MCF 10A (cell line): Measurements from ENCODE around the gene CFAP90. TPM values are rescaled to one million over a fixed set of nuclear protein-coding genes. Genes with fewer than 3 reads are reported as not detected.

Source experiments
- BruUV-seq: library from RNA; stranded (reverse); fragments of 400-500 nt; replicated peaks from 2 replicates; lab custom pipeline; 2021; lab: Mats Ljungman, UMichigan
- CTCF ChIA-PET: fragments of 300-600 bp; sonication (Branson Sonifier 250); formaldehyde crosslinking; extraction: SDS; loops from one replicate; lab custom pipeline; 2021; ENCODE audit warnings: antibody characterized with exemption, inconsistent platforms; lab: Yijun Ruan, JAX
- POLR2A ChIA-PET: fragments of 300-600, 350-650 bp; sonication (Branson Sonifier 250); formaldehyde crosslinking; extraction: SDS; loops from one replicate; lab custom pipeline; 2020; ENCODE audit warnings: antibody characterized with exemption, inconsistent platforms; lab: Yijun Ruan, JAX
- DNase-seq: peaks from one replicate; pipeline ENCODE4 v3.0.0-alpha.2; 2018; ENCODE audit not compliant: unreplicated experiment
- H3K27ac Mint-ChIP-seq: one replicate; pipeline ENCODE4 v1.8.0; 2022; ENCODE audit warnings: mild to moderate bottlenecking, low read depth, mixed read lengths; ENCODE audit not compliant: unreplicated experiment
- H3K27me3 Mint-ChIP-seq: one replicate; pipeline ENCODE4 v1.8.0; 2022; ENCODE audit warnings: mixed read lengths; ENCODE audit not compliant: insufficient read depth, unreplicated experiment
- H3K36me3 Mint-ChIP-seq: one replicate; pipeline ENCODE4 v1.8.0; 2022; ENCODE audit warnings: mild to moderate bottlenecking, moderate library complexity, mixed read lengths; ENCODE audit not compliant: insufficient read depth, unreplicated experiment
- H3K4me1 Mint-ChIP-seq: one replicate; pipeline ENCODE4 v1.8.0; 2022; ENCODE audit warnings: mixed read lengths; ENCODE audit not compliant: insufficient read depth, unreplicated experiment
- H3K4me3 Mint-ChIP-seq: one replicate; pipeline ENCODE4 v1.8.0; 2022; ENCODE audit warnings: mild to moderate bottlenecking, moderate library complexity, mixed read lengths; ENCODE audit not compliant: unreplicated experiment
- H3K9me3 Mint-ChIP-seq: one replicate; pipeline ENCODE4 v1.8.0; 2022; ENCODE audit warnings: mixed read lengths; ENCODE audit not compliant: unreplicated experiment
- CTCF ChIP-seq: fragments of 200-600 bp; IDR thresholded peaks from one replicate; pipeline ENCODE4 v1.8.0; 2022; ENCODE audit warnings: antibody characterized with exemption, mild to moderate bottlenecking; ENCODE audit not compliant: unreplicated experiment
- intact Hi-C: fragments of 100-400 bp; cut with micrococcal nuclease; formaldehyde crosslinking; loops from 2 replicates; pipeline ENCODE4 v1.14.1; 2022
- total RNA-seq: library from RNA; stranded (reverse); gene quantifications from 2 replicates; pipeline ENCODE4 v1.2.3, GENCODE V29; 2022

Gene CFAP90
- total RNA-seq, 1 experiment from 2014 or later = not detected

- H3K27me3 Mint-ChIP-seq = no peaks in the 10 kb centered on the region
- no peak for TF ChIP-seq CTCF
- BruUV-seq = no TSS peak
- H3K4me3 Mint-ChIP-seq = peak within 1 kb of the TSS; percentile 84
- POLR2A ChIA-PET = interaction anchor here (0.7 to 5.0 kb wide), 13 partner anchors 9 to 1486 kb away, joined by 3 to 30 read pairs (median 4); partner anchors contain the start of genes NSUN2 and SRD5A1
- DNase-seq = peak; percentile 92
- CTCF ChIA-PET = interaction anchor here (0.6 to 3.3 kb wide), 4 partner anchors 10 to 1015 kb away, joined by 3 to 20 read pairs (median 6); no protein-coding TSS in a partner anchor
- H3K4me1 Mint-ChIP-seq = peaks cover 23% of the 10 kb centered on the region
- H3K27ac Mint-ChIP-seq = peak within 1 kb of the TSS; percentile 83
- H3K9me3 Mint-ChIP-seq = no peaks in the 10 kb centered on the region
- peaks cover 24% of the 10 kb centered on the region for H3K36me3 Mint-ChIP-seq
- intact Hi-C loops = no loop called here
Measured at GRCh38 chr5:7868773-7869473, 18.0 kb upstream of the CFAP90 start, which contains the start of the genes FASTKD3 and MTRR. Gene FASTKD3, minus strand, starts transcription at chr5:7869031. Its CDS starts 948 bp downstream, at chr5:7868083. Gene MTRR, plus strand, starts transcription at chr5:7869148. Its CDS starts 1,647 bp downstream, at chr5:7870795.

- DNase-seq = no peak
- ChIA-PET POLR2A (interaction anchor here (0.6 to 5.0 kb wide), 15 partner anchors 9 to 1235 kb away, joined by 3 to 30 read pairs (median 4); partner anchors contain the start of genes NSUN2 and SRD5A1), CTCF (interaction anchor here (2.3 to 3.3 kb wide), 2 partner anchors 13 to 18 kb away, joined by 9 to 20 read pairs; no protein-coding TSS in a partner anchor)
- peak overlapping the region; percentile 84 for H3K4me3 Mint-ChIP-seq
- H3K4me1 Mint-ChIP-seq = peaks cover 23% of the 10 kb centered on the region
- no TSS peak for BruUV-seq
- H3K27me3 Mint-ChIP-seq = no peaks in the 10 kb centered on the region
- H3K9me3 Mint-ChIP-seq = no peaks in the 10 kb centered on the region
- TF ChIP-seq CTCF = no peak
- H3K27ac Mint-ChIP-seq = peak overlapping the region; percentile 83
- peaks cover 25% of the 10 kb centered on the region for H3K36me3 Mint-ChIP-seq
- intact Hi-C loops = no loop called here
Measured at GRCh38 chr5:7868427-7868772, 17.5 kb upstream of the CFAP90 start.

- CTCF ChIA-PET = interaction anchor here (2.7 to 3.3 kb wide), 2 partner anchors 10 to 19 kb away, joined by 9 to 20 read pairs; no protein-coding TSS in a partner anchor
- intact Hi-C loops = no loop called here
- no peaks in the 10 kb centered on the region for H3K9me3 Mint-ChIP-seq
- no peak for DNase-seq
- no peak for TF ChIP-seq CTCF
- peak overlapping the region; percentile 84 for H3K4me3 Mint-ChIP-seq
- H3K27ac Mint-ChIP-seq = no peak overlapping the region
- peaks cover 16% of the 10 kb centered on the region for H3K4me1 Mint-ChIP-seq
- no TSS peak for BruUV-seq
- POLR2A ChIA-PET = interaction anchor here (2.0 to 5.0 kb wide), 2 partner anchors 9 to 20 kb away, joined by 4 to 30 read pairs; no protein-coding TSS in a partner anchor
- H3K36me3 Mint-ChIP-seq = peaks cover 32% of the 10 kb centered on the region
- no peaks in the 10 kb centered on the region for H3K27me3 Mint-ChIP-seq
Measured at GRCh38 chr5:7867260-7867659, 16.3 kb upstream of the CFAP90 start.

- no peak for DNase-seq
- Mint-ChIP-seq H3K9me3 (no peaks in the 10 kb centered on the region), H3K36me3 (peaks cover 42% of the 10 kb centered on the region), H3K27me3 (no peaks in the 10 kb centered on the region), H3K4me3 (no peak overlapping the region), H3K4me1 (peaks cover 15% of the 10 kb centered on the region), H3K27ac (no peak overlapping the region)
- CTCF ChIA-PET = interaction anchor here (2.7 kb wide), 1 partner anchor 9 kb away, joined by 9 read pairs; no protein-coding TSS in a partner anchor
- POLR2A ChIA-PET = interaction anchor here (2.0 kb wide), 1 partner anchor 8 kb away, joined by 4 read pairs; no protein-coding TSS in a partner anchor
- TF ChIP-seq CTCF = no peak
- intact Hi-C loops = no loop called here
- BruUV-seq = no TSS peak
Measured at GRCh38 chr5:7866196-7866595, 15.3 kb upstream of the CFAP90 start.
